Measurements from ENCODE around the gene LGALS16.
"Not testable (repeated sequence)": the region's sequence is repeated elsewhere in the genome, so short reads cannot be mapped to it uniquely, and the experiment has no call there.

Gene LGALS16

DNA sequence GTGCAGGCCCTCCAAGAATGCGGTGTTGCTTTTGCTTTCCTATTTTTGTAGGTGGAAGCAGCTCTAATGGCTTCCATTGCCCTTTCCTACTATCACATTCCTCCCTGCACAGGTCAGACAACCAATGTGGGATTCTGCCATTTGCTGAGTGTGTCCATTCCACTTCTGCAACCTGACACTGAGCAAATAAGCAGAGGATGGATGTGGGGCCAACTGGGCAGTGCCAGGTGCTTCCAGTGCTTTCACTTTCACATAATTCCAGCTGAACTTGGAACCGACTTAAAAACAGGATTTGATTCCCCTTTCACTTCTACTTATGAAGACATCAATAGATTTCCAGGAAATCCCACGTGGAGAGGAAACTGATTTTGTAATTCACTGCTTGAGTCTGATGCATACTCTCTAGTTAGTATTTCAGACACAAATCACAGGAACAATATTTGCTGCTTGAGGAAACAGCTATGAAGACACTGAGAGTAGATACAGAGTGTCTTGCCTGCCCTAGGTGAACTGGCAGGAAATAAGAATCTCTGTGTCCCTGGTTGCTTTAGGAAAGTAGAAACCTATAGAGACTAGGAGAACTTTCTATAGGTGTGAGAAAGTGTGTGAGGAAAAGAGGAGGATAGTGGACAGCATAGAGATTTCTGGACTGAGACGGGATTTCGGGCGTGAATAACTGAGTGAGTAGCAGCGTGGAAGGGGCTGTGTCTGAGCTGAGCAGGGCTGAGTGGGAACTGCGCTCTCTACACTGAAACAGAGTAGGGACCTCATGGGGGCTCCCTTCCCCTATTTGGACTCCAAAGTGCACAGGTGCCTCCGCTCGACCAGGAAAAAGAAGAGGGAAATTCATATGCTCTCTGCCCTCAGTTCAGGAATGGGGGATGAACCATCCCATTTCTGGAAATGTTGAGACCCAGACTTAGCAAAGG lies 22.5 kb downstream of the LGALS16 start:
- DNase-seq (ENCODE audit: low read depth) = no peak

DNA sequence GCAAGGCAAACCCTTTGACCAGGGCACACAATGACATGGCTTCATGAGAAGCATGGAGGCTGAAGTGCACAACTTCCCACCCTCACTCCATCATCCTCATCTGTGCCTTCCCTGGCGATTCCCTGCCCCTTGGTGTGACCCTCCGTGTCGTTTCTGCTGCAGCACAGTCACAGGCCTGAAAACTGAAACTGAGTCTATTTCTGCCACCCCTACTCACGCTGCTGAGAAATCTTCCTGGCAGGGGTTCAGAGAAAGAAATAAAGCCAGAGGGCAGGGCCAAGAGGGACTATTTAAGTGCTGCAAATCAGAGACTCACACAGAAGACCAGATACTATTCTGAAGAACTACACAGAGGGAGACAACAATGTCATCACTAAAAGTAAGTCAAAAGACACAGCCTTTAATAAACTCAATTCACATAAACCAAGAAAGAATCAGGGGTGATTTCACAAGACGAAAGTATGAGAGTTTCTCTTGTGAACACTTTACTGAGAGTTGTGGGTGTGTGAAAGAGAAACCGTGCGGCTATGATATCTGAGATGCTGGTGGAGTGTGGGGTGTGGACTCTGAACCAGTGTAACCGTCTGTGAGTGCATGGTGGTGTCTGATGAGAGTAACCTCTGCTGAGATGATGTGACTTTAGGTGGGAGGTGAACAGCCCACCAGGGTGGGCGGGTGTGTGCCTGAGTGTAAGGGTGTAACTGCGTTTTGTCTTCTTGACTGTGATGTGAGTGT lies 23.5 kb downstream of the LGALS16 start:
- no peak for DNase-seq (ENCODE audit: low read depth)

DNA sequence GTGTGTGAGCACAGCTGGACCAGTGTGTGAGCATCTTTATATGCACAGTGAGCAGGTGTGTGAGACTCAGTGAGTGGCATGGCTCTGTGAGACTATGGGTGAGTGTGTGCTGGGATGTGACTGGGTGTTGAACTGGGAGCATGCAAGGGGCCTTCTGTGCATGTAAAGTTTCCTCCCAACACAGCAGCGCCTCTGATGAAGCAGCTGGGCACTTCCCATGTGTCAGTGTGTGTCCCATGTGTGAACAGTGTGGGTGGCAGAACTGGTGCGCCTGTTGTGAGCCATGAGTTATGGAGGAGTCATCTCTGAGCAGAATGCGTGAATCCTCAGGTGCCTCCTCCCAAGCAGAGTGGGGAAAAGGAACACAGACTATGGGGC lies 24.1 kb downstream of the LGALS16 start:
- no peak for DNase-seq (ENCODE audit: low read depth)

DNA sequence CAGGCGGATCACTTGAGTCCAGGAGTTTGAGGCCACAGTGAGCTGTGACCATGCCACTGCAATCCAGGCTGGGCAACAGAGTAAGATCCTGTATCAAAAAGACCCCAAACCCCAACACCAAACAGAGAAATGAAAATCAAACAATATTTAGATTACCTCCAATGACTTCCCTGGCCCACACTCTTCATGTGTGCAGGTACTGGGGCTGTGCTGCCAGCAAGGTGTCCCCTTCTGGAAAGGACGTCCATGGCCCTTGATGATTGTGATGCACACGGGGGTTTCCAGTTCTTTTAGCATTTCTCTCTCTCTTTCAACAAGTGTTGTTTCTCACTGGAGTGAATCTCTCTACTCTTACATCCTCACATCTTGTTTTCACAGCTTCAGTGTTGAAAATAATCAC lies 24.9 kb downstream of the LGALS16 start:
- DNase-seq (ENCODE audit: low read depth) = no peak

DNA sequence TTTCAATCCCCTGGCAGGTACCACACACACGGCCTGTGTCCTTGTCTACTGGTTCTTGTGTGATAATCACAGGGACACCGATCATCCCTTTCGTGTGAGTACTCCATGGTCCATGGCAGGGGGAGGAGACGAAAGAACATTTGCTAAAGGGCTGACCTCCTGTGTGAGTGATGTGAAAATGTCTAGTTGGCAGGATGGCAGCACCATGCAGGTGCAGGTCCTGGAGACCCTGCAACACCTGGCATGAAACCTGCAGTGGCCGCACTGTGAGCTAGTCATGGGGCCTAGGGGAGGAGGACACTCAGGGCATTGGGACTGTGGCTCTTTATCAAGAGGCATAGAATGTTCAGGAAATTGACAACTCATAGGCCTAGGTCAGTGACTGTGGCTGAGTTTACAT lies 25.7 kb downstream of the LGALS16 start:
- no peak for DNase-seq (ENCODE audit: low read depth)

DNA sequence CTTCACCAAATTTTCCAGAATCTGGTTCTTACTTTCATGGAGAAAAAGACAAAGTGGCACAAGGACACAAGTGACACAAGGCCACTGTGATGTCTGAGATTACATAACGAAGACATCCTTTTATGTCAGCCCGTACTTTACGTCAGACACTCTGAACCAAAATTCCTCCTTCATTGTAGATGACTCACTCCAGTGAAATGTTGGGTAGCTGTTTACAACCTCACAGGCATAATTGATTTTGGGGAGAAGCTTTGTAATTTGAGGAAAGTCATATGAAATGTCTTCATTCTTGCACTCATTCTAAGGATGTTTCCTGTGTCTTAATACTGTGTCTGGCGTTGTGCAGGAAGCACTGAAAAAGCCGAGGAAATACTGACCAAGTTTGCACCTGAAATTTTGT lies 28.6 kb downstream of the LGALS16 start:
- DNase-seq (ENCODE audit: low read depth) = no peak

DNA sequence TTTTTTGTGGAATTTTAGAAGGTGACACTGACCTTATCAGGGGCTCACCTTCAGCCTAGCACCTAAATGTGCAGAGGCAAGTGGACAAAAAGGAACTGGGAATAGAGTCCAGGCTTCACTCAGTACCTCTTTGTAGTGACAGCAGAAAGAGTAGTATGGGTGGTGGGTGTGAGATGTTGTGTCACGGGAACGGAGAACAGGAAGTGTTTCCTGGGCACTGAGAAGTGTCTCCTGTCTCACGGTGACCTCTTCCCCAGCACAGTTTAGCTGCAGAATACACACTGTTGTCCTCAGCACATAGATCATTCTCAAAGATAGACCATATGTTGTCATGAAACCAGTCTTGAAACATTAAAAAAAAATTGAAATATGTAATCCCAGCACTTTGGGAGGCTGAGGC lies 31.0 kb downstream of the LGALS16 start:
- no peak for DNase-seq (ENCODE audit: low read depth)

DNA sequence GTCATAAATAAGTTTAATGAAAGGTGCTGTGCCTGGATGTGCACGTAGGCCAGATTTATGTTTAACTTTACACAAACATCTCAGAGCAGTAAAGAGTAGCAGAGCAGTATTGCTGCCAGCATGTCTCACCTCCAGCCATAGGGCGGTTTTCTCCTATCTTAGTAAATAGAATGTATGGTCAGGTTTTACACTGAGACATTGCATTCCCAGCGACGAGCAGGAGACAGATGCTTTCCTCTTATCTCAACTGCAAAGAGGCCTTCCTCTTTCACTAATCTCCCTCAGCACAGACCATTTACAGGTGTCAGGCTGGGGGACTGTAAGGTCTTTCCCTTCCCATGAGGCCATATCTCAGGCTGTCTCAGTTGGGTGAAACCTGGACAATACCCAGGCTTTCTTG lies 32.9 kb downstream of the LGALS16 start:
- DNase-seq (ENCODE audit: low read depth) = not testable (repeated sequence)

DNA sequence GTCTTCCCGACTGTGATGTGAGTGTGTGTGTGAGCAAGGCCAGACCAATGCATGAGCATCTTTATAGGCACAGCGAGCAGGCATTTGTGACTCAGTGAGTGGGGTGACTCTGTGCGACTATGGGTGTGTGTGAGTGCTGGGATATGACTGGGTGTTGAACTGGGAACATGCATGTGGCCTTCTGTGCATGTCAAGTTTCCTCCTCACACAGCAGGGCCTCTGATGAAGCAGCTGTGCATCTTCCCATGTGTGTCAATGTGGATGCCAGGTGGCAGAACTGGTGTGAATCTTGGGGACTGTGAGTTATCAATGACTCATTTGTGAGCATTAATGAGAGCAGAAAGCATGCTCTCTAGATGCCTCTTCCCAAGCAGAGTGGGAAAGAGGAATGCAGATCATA lies 36.5 kb downstream of the LGALS16 start:
- DNase-seq (ENCODE audit: low read depth) = no peak

DNA sequence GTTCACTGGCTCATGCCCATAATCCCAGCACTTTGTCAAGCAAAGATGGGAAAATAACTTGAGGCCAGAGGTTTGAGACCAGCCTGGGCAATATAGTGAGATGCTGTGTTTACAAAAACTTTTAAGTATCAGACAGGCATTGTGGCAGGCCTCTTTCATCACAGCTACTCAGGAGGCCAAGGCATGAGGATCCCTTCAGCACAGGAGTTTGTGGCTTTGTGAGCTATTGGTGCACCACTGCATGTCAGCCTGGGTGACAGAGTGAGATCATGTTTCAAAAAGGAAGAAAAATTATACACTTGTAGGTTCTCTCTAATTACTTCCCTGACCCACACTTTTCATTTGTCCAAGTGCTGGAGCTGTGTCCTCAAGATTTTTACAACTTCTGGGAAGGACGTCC lies 37.1 kb downstream of the LGALS16 start:
- no peak for DNase-seq (ENCODE audit: low read depth)

DNA sequence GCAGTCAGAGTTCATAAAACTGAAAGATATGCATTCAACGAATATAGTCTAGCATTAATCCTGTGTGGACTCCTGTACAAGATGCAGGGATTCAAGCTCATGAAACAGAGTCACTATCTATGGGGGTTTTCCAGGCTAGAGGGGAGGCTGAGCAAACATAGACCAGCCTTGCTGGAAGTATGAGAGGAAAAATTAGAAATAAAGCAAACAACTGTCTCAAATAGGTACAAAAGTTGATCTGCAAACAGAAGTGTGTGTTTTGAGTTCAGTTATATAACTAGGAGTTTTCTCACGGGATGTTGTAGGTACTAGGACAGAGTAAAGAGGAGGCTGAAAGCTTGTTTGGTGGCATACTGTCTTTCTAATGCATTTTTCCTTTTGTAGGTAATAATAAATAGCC lies 40.0 kb downstream of the LGALS16 start:
- no peak for DNase-seq (ENCODE audit: low read depth)

DNA sequence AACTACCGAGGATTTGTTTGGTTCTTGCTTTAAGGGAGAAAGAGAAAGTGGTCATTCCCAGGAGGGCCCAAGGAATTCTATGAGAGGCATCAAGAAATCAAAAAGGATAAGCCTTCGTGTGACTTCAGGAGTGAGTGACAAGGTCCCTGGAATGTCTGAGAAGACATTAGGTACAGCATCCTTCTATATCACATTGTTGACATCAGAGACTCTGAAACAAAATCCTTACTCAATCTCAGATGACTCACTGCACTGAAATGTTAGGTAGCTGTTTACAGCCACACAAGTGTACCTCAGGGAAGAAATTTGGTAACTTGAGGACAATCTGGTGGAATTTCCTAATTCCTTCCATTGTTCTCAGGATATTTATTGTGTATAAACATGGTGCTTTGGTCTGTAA lies 40.7 kb downstream of the LGALS16 start:
- DNase-seq (ENCODE audit: low read depth) = peak; percentile 2

DNA sequence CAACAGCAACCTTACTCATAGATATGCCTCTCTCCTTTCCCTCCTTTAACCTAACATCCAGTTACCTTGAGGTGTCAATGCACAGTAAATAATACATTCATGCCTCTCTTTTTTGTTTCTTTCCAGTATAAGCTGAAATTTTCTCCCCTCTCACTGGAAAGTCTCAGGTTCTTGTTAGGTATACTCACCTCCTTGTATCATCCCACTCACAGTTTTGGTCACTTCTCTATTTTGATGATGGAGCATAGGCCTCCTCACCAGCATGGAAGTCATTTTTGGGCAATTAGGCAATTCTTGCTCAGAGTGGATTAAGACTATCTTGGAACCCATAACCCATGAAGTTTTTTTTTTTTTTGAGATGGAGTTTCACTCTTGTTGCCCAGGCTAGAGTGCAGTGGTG lies 42.8 kb downstream of the LGALS16 start:
- DNase-seq (ENCODE audit: low read depth) = no peak

DNA sequence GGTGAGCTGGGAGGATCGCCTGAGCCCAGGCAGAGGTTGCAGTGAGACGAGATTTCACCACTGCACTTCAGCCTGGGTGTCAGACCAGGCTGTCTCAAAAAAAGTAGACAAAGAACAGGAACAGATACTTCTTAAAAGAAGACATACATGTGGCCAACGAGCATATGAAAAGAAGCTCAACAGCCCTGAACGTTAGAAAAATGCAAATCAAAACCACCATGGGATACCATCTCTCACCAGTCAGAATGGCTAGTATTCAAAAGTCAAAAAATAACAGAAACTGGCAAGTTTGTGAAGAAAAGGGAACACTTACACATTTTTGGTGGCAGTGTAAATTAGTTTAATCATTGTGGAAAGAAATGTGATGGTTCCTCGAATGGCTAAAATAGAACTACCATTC lies 45.6 kb downstream of the LGALS16 start:
- no peak for DNase-seq (ENCODE audit: low read depth)

DNA sequence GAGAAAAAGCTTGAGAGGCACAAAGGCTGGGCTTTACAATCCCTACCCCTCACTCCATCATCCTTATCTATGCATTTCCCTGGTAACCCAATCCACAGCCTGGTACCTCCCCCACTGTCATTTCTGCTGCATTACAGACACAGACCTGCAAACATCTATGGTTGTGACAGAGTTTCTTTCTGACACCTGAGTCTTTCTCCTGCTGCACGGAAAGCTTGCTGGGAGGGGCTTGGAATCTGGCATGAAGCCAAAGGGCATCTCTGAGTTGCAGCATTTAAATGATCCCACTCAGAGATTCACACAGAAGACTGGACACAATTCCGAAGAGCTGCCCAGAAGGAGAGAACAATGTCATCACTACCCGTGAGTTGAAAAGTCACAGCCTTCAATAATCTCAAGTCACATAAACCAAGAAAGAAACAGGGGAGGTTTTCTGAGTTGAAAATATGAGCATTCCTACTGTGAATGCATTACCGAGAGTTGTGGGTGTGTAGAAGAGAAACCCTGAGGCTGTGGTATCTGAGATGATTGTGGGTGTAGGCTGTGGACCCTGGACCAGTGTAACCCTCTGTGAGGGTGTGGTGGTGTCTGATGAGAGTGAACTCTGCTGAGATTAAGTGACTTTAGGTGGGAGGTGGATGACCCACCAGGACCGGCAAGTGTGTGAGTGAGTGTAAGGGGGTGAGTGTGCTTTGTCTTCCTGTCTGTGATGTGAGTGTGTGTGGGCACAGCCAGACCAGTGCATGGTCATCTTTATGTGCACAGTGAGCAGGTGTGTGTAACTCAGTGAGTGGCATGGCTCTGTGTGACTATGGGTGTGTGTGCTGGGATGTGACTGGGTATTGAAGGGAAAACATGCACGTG lies 48.7 kb downstream of the LGALS16 start, which contains the start of gene LGALS14:
Gene LGALS14, plus strand, starts transcription at position 301 of the 864 bp plus-strand sequence. Its CDS starts 48 bp downstream, at position 349.
- no peak for DNase-seq (ENCODE audit: low read depth)

DNA sequence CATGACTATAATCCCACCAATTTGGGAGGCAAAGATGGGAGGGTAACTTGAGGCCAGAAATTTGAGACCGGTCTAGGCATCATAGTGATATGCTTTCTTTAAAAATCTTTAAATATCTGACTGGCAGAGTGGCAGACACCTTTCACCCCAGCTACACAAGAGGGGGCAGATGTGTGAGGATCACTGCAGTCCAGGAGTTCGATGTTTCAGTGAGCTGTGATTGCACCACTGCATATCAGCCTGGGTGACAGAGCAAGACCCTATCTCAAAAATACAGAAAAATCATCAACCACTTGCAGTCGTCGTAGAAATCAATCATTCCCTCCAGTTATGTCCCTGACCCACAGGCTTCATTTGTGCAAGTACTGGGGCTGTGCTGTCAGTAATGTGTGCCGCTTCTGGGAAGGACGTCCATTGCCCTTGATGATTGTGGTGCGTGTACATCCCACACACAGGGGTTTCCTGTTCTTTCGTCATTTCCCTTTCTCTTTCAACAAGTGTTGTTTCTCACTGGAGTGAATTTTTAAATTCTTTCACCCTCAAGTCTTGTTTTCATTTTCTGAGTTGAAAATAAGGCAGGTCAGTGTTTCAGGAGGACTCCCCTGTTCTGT lies 50.0 kb downstream of the LGALS16 start:
- DNase-seq (ENCODE audit: low read depth) = no peak

DNA sequence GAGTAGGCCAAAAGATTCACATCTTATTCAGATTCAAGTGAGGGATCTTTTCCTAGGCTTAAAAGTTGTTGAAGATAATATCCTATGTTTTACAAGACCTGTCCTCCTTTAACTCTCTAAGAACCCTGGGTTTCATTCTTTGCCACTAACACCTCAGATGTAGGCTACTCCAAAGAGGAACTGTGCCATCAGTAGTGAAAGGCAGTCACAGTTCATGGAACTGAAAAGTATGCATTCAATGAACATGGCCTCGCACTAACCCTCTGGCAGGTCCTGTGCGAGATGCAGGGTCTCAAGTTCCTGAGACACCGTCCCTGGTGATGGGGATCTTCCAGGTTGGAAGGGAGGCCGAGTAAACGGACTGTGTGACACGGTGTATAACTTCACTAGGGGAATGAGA lies 52.9 kb downstream of the LGALS16 start:
- no peak for DNase-seq (ENCODE audit: low read depth)

DNA sequence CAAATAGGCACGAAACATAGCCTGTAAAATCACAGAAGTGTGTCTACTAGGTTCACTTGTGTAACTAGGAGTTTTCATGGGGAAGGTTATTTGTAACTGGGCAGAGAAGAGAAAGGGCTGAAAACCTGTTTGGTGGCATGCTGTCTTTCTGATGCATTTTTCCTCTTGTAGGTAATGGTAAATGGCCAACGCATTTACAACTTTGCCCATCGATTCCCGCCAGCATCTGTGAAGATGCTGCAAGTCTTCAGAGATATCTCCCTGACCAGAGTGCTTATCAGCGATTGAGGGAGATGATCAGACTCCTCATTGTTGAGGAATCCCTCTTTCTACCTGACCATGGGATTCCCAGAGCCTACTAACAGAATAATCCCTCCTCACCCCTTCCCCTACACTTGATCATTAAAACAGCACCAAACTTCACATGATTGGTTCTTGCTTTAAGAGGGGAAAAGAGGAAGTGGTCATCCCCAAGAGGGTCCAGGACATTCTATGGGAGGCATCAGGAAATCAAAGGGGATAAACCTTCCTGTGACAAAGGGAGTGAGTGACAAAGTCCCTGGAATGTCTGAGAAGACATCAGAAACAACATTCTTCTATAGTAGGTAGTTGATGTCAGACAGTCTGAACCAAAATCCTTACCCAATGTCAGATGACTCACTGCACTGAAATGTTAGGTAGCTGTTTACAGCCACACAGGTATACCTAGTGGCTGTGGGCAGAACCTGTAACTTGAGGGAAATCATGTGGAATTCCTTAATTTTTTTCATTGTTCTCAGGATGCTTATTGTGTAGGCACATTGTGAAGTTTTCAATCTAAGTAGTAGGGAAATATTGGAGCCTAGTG lies 53.5 kb downstream of the LGALS16 start:
- DNase-seq (ENCODE audit: low read depth) = no peak
